Measurements from ENCODE around the gene RNF144A. TPM values are rescaled to one million over a fixed set of nuclear protein-coding genes. Genes with fewer than 3 reads are reported as not detected.

RNF144A gene
- total RNA-seq, 2 experiments from 2014 or later = 20.0 to 35.5 TPM

DNA sequence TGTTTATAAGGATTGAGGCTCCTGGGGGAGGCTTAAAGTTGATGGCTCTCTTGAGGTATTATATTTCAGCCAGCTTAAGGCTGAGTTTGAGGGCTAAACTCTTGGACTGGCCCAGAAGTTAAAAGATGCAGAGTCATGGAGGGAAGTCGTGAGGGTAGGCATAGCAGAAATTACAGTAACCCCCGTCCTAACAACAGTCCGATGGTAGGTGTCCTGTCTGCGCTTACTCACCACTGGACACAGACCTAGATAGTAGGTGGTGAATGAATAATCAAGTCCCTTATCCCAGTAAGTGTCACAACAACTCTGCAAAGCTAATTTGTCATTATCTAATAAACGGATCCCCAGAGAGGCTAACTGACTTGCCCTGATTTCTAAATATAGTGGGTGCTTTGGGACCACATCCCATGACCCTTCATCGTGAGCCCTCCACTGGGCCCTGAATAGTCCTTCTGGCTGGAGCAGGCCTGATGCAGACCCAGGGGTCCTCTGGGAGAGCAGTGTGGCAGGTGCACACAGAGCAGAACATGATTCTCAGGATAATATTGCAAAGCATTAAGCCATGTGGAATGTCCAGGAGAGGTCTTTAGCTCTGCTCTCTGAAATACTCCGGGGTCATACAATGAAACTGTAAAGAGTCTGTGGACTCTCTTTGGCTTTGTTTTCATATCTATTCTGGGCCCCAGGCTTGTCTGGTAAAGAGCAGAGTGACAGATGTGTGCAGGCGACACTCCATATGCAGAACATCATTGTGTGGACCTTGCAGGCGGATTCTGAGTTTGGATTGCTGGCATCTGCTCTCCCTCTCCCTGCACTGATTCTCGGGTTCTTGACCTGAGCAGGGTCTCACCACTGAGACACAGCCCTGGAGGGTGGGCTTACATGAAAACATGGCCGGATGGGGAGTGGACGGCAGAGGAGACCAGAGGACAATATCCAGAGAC lies 98.1 kb downstream of the RNF144A start:
- CTCF ChIA-PET = interaction anchor here (1.0 to 4.2 kb wide), 3 partner anchors 8 to 118 kb away, joined by 5 to 15 read pairs (median 5); partner anchors contain the start of gene RNF144A
- Mint-ChIP-seq H3K4me3 (no peak overlapping the region), H3K27ac (no peak overlapping the region), H3K36me3 (peaks cover 1% of the 10 kb centered on the region), H3K27me3 (no peaks in the 10 kb centered on the region), H3K4me1 (peaks cover 13% of the 10 kb centered on the region), H3K9me3 (ENCODE audit: low read depth) (no peaks in the 10 kb centered on the region)
- no peak for DNase-seq
- no peak for ATAC-seq

DNA sequence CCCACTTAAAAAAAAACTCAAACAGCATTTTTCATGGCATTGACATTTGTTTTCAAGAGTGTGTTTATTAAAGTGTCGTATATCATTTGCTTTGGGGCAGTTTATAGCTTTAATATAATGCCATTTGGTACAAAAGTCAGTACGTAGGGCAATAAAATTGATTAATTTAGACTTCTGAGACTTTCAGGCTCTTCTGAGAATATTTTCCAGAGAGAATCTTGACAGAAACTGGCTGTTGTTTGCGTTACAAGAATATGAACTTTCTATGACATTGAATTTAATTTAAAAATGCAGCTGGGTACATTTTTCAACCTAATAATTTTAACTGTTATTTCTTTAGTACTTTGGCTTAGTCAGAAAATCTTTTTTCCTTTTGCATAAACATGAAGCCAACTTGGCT lies 98.9 kb downstream of the RNF144A start:
- Mint-ChIP-seq H3K4me3 (no peak overlapping the region), H3K9me3 (ENCODE audit: low read depth) (no peaks in the 10 kb centered on the region), H3K36me3 (peaks cover 1% of the 10 kb centered on the region), H3K27ac (no peak overlapping the region), H3K4me1 (peaks cover 13% of the 10 kb centered on the region), H3K27me3 (no peaks in the 10 kb centered on the region)
- DNase-seq (no peak), ATAC-seq (no peak)
- CTCF ChIA-PET = interaction anchor here (0.7 kb wide), 1 partner anchor 26 kb away, joined by 3 read pairs; no protein-coding TSS in a partner anchor

DNA sequence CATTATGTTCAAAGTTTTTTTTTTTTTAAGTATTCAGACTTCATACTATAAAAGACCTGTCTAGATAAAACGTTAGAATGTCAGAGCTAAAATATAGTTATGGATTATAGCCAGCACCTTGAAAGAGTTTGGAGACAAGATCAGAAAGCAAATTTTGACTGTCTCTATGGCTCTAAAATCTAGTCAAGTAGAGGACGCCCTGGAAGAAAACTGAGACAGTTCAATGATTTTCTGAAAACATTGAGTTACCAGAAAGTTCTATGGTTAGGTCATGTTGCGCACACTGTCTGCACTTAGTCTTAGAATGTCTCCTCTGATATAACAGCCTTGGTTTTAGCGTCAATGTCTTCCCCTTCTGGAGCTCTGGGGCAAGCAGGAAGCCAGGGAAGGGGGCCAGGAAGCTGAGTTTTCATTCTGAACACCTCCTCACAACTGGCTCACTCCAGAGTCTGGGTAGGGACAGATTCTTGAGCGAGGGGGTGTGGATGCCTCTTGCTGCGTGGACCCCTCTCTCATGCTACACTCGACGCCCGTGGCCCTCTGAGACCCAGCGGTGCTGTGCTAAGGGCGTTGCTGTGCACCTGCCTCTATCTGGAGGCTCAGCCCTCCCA lies 99.5 kb downstream of the RNF144A start:
- no peaks in the 10 kb centered on the region for H3K9me3 Mint-ChIP-seq (ENCODE audit: low read depth)
- ATAC-seq = no peak

DNA sequence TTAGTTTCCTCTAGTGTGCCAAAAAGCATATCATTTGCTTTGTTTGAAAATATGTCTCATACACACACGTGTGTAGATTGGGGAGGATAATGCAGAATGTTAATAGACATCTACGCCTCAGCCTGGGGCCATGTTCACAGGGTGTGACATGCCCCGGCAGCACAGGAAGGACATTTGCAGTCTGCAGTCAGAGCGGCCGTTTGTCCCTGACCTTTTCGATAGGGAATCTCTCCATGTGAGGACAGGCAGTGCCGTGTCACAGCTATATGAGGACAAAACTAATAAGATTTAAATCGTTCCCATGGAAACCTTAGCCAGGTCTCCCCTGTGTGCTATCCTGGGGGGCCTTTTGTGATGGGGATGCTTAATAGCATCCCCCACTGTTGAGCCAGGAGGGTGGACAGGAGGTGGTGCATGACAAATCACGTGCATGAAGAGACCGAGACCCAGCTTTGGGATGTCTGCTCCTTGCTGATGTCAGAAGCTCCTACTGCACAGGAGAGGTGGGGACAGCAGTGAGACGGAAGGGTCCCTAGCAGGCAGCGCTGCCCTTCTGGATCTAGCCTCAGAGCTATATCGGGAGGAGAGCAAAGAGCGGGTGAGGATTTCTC lies 100.6 kb downstream of the RNF144A start:
- Mint-ChIP-seq H3K4me3 (no peak overlapping the region), H3K27ac (no peak overlapping the region), H3K27me3 (no peaks in the 10 kb centered on the region), H3K4me1 (peaks cover 13% of the 10 kb centered on the region), H3K36me3 (peaks cover 3% of the 10 kb centered on the region), H3K9me3 (ENCODE audit: low read depth) (no peaks in the 10 kb centered on the region)
- ATAC-seq (no peak), DNase-seq (no peak)
- CTCF ChIA-PET = no interaction called here

More for the DNA sequence above, 99.5 kb downstream of the RNF144A start:
- peaks cover 13% of the 10 kb centered on the region for H3K4me1 Mint-ChIP-seq
- H3K4me3 Mint-ChIP-seq = no peak overlapping the region
- H3K27ac Mint-ChIP-seq = no peak overlapping the region
- peaks cover 3% of the 10 kb centered on the region for H3K36me3 Mint-ChIP-seq
- no peaks in the 10 kb centered on the region for H3K27me3 Mint-ChIP-seq
- no peak for DNase-seq
- CTCF ChIA-PET = interaction anchor here (0.7 kb wide), 1 partner anchor 26 kb away, joined by 3 read pairs; no protein-coding TSS in a partner anchor

DNA sequence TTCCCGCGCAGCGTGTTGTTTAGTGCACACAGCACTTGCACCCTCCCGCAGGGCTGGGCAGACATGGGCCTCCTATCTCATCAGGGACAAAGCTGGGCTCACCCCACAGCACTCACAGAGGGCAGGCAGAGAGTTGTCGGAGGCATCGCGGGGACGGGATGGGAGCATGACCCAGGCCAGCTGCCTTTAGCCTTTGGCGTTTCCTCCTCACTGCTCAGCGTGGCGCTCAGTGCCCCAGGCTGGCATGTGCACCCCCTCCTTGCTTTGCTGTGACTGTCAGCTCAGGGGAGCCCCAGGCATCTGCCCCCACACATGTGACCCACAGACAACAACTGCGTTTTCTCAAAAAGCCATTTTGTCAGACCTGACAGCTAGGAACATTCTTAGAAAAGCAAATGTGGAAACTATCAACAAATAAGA lies 101.1 kb downstream of the RNF144A start:
- no peak for DNase-seq
- H3K9me3 Mint-ChIP-seq (ENCODE audit: low read depth) = no peaks in the 10 kb centered on the region
- H3K4me1 Mint-ChIP-seq = peaks cover 11% of the 10 kb centered on the region
- H3K27ac Mint-ChIP-seq = no peak overlapping the region
- no peak for ATAC-seq
- CTCF ChIA-PET = interaction anchor here (1.3 kb wide), 1 partner anchor 82 kb away, joined by 3 read pairs; no protein-coding TSS in a partner anchor
- H3K27me3 Mint-ChIP-seq = no peaks in the 10 kb centered on the region
- peaks cover 5% of the 10 kb centered on the region for H3K36me3 Mint-ChIP-seq
- H3K4me3 Mint-ChIP-seq = no peak overlapping the region

DNA sequence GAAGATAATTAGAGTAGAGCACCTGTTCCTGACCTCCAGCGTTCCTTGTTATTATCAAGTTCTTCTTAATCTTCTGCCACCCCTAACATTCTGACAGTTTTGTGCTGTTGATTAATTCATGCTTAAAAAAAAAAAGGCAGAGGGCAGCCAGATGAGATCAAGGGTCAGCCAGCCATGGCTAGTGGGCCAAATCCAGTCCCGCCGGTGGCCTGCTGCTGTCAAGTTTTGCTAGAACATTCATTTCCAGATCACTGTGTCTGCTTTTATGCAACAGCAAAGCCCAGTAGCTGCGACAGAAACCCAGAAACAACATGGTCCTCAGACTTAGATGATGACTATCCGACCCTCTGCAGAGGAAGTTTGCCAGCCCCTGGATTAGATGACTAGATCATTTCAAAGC lies 101.6 kb downstream of the RNF144A start:
- CTCF ChIA-PET = interaction anchor here (1.3 kb wide), 1 partner anchor 82 kb away, joined by 3 read pairs; no protein-coding TSS in a partner anchor
- no peak overlapping the region for H3K27ac Mint-ChIP-seq
- H3K36me3 Mint-ChIP-seq = peaks cover 5% of the 10 kb centered on the region
- no peaks in the 10 kb centered on the region for H3K9me3 Mint-ChIP-seq (ENCODE audit: low read depth)
- no peak overlapping the region for H3K4me3 Mint-ChIP-seq
- H3K27me3 Mint-ChIP-seq = no peaks in the 10 kb centered on the region
- DNase-seq (no peak), ATAC-seq (no peak)
- peaks cover 9% of the 10 kb centered on the region for H3K4me1 Mint-ChIP-seq

DNA sequence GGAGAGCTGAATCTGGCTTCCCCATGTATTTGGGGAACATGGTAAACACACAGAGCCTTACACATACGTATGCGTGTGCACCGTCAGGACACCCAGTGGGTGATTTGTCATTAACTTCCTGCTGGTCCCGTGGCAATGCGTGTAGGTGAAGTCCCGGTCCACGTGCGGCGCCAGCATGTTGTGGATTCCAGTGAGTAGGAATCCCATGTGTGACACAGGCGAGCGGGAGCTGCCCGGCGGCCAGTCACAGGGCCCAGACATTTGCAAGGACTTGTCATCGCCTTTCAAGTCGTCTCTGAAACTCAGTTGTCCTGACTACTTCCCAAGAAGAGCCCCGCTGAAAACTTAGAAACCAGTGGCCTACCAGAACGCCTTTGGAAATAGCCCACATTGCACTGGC lies 102.0 kb downstream of the RNF144A start:
- Mint-ChIP-seq H3K27me3 (no peaks in the 10 kb centered on the region), H3K27ac (no peak overlapping the region), H3K9me3 (ENCODE audit: low read depth) (no peaks in the 10 kb centered on the region), H3K4me1 (peaks cover 5% of the 10 kb centered on the region), H3K36me3 (peaks cover 5% of the 10 kb centered on the region), H3K4me3 (no peak overlapping the region)
- ATAC-seq (no peak), DNase-seq (no peak)
- CTCF ChIA-PET = interaction anchor here (1.3 kb wide), 1 partner anchor 82 kb away, joined by 3 read pairs; no protein-coding TSS in a partner anchor

DNA sequence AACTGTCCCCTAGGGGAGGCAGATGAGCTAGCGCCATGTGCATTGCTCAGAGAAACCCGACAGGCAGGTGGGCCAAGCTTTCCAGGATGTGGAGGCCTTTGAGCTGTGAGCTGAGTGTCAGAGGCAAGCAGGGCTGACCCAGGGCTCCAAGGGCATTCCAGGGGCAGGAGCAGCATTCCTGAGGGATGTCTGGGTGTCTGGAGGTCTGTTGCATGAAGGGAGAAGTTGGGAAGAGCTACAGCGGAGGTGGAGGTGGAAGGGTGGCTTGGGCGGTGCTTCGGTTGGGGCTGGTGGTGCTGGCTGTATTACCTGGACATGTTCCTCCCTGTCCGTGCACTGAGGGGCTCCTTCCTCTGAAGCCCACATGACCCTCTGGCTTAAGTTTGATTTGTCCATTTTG lies 102.8 kb downstream of the RNF144A start:
- CTCF ChIA-PET = no interaction called here
- H3K4me3 Mint-ChIP-seq = no peak overlapping the region
- peaks cover 6% of the 10 kb centered on the region for H3K36me3 Mint-ChIP-seq

DNA sequence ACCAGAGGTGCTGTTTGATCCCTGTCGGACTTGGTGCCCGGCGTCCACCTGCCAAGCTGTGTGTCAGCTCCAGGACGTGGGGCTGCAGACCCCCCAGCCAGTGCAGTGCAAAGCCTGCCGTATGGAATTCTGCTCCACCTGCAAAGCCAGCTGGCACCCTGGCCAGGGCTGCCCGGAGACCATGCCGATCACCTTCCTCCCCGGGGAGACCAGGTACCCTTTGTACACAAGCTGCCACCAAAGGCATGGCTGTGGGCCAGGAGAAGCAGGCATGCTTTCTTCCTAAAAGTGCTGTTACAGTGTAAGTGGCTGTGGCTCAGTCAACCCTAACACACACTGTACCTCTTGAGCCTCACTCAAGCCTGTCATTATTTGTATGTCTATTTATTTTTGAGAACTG lies 103.3 kb downstream of the RNF144A start:
- H3K4me3 Mint-ChIP-seq = no peak overlapping the region
- H3K27me3 Mint-ChIP-seq = no peaks in the 10 kb centered on the region
- peaks cover 6% of the 10 kb centered on the region for H3K36me3 Mint-ChIP-seq
- ATAC-seq (no peak), DNase-seq (no peak)
- H3K4me1 Mint-ChIP-seq = no peaks in the 10 kb centered on the region
- CTCF ChIA-PET = no interaction called here
- no peak overlapping the region for H3K27ac Mint-ChIP-seq
- H3K9me3 Mint-ChIP-seq (ENCODE audit: low read depth) = no peaks in the 10 kb centered on the region

More for the DNA sequence above, 102.8 kb downstream of the RNF144A start:
- Mint-ChIP-seq H3K27me3 (no peaks in the 10 kb centered on the region), H3K9me3 (ENCODE audit: low read depth) (no peaks in the 10 kb centered on the region), H3K4me1 (no peaks in the 10 kb centered on the region), H3K27ac (no peak overlapping the region)
- no peak for ATAC-seq
- DNase-seq = no peak

DNA sequence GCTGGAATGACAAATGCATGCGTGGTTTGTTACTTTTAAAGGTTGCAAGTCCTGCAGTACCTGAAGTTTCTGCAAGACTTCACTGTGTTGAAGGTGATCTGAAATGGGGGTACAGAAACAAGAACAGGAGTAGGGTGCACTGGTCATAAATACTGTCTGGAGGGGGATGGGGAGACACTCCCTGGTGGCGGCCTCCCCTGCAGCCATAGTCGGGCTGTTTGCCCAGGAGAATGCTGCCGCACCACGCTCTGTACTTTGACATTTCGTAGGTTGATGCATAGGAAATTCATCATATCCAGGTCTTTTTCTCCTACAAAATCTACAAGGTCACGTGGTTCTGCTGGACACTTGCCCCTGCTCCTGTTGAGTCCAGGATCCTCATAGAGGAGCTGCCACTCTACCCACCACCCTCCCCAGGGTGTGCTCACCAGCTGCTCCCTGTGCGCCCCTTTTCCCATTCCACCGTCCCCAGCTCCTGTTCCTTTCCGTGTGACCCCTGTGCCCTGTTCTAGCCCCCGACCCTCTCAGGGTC lies 103.8 kb downstream of the RNF144A start:
- Mint-ChIP-seq H3K27me3 (no peaks in the 10 kb centered on the region), H3K4me1 (no peaks in the 10 kb centered on the region)

DNA sequence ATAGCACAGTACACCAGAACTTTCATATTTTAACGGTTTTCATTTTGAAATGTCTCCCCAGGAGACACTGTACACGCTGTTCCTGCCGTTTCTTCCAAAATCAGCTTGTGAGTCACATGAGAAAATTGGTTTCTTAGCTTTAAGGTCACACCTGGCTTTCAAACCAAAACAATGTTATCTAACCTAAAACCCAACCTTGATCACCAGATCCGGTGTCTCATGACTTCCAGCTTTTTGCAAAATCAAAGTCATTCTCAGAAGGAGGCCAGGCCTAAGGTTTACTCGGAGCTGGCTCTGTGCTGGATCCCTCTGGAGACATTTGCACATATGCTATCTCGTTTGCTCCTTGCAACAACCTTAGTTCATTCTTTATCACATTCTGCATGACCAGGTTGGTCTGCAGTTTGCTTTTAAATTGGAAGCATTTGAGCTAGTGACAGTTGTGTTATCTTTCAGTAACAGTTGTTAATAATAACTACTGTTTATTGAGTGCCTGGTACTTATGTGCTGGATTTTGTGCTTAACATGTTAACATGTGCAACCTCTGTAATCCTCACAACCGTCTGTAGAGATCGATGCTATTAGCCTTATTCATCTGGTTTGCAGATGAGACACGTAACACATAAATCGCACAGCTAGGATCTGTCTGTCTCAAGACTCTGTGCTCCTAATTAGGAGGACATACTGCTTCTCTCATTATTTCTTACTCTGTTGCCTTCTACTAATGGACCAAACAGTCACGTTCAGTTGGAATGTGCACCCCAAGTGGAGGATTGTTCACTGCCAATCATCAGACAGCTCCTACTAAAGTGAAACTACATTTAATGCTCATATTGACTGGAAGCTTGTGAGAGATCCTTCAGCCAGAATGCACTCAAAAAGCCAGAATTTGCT lies 105.5 kb downstream of the RNF144A start:
- DNase-seq (no peak), ATAC-seq (no peak)
- no peak overlapping the region for H3K27ac Mint-ChIP-seq
- no peak overlapping the region for H3K4me3 Mint-ChIP-seq
- H3K9me3 Mint-ChIP-seq (ENCODE audit: low read depth) = no peaks in the 10 kb centered on the region
- H3K27me3 Mint-ChIP-seq = no peaks in the 10 kb centered on the region
- peaks cover 10% of the 10 kb centered on the region for H3K36me3 Mint-ChIP-seq
- H3K4me1 Mint-ChIP-seq = no peaks in the 10 kb centered on the region
- CTCF ChIA-PET = interaction anchor here (1.0 to 3.0 kb wide), 4 partner anchors 10 to 107 kb away, joined by 3 to 15 read pairs (median 4); partner anchors contain the start of gene RNF144A

More for the DNA sequence above, 103.8 kb downstream of the RNF144A start:
- Mint-ChIP-seq H3K27ac (no peak overlapping the region), H3K36me3 (peaks cover 10% of the 10 kb centered on the region), H3K9me3 (ENCODE audit: low read depth) (no peaks in the 10 kb centered on the region), H3K4me3 (no peak overlapping the region)
- no peak for ATAC-seq
- CTCF ChIA-PET = interaction anchor here (0.6 kb wide), 1 partner anchor 38 kb away, joined by 3 read pairs; no protein-coding TSS in a partner anchor
- DNase-seq = no peak

DNA sequence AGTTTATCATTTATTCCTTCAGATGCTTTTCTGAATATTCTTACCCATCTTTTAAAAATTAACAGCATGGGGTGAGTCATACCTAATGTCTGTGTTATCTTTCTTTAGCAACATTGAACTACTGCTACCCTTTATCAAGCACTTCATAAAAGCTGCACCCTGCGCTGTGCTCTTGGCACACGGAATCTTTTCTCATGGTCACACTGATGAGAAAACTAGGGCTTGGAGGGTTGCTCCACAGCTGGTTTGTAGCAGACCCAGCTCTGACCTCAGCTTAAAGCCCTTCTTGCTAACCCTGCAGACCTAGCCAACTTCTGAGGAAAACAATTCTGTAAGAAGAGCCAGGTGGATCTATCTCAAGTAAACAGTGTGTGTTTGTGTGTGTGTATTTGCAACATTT lies 106.3 kb downstream of the RNF144A start:
- CTCF ChIA-PET = interaction anchor here (1.0 to 3.0 kb wide), 4 partner anchors 11 to 108 kb away, joined by 3 to 15 read pairs (median 4); partner anchors contain the start of gene RNF144A

More for the DNA sequence above, 106.3 kb downstream of the RNF144A start:
- no peak overlapping the region for H3K4me3 Mint-ChIP-seq
- H3K36me3 Mint-ChIP-seq = peaks cover 8% of the 10 kb centered on the region
- H3K9me3 Mint-ChIP-seq (ENCODE audit: low read depth) = no peaks in the 10 kb centered on the region
- no peaks in the 10 kb centered on the region for H3K4me1 Mint-ChIP-seq
- H3K27ac Mint-ChIP-seq = no peak overlapping the region
- DNase-seq = no peak
- no peak for ATAC-seq
- H3K27me3 Mint-ChIP-seq = no peaks in the 10 kb centered on the region
